KOPT-K1 (cell line): ENCODE data around the gene KMT2C.
"Not testable (repeated sequence)": the region's sequence is repeated elsewhere in the genome, so short reads cannot be mapped to it uniquely, and the experiment has no call there.

Source experiments
- H3K27ac ChIP-seq: fragments of 200-600 bp; sonication (generic); 2 replicates; pipeline ENCODE4 v1.5.1; 2016; ENCODE audit warnings: antibody characterized with exemption, mild to moderate bottlenecking, low read depth, low read length; ENCODE audit not compliant: poor library complexity, severe bottlenecking
- H3K36me3 ChIP-seq: fragments of 200-600 bp; sonication (generic); 2 replicates; pipeline ENCODE4 v1.5.1; 2017; ENCODE audit warnings: antibody characterized with exemption, mild to moderate bottlenecking, low read length, moderate library complexity; ENCODE audit not compliant: insufficient read depth
- H3K9me3 ChIP-seq: fragments of 200-600 bp; sonication (generic); 2 replicates; pipeline ENCODE4 v1.5.1; 2017; ENCODE audit warnings: antibody characterized with exemption, low read length, mild to moderate bottlenecking; ENCODE audit not compliant: insufficient read depth, poor library complexity, severe bottlenecking

The KMT2C gene

DNA sequence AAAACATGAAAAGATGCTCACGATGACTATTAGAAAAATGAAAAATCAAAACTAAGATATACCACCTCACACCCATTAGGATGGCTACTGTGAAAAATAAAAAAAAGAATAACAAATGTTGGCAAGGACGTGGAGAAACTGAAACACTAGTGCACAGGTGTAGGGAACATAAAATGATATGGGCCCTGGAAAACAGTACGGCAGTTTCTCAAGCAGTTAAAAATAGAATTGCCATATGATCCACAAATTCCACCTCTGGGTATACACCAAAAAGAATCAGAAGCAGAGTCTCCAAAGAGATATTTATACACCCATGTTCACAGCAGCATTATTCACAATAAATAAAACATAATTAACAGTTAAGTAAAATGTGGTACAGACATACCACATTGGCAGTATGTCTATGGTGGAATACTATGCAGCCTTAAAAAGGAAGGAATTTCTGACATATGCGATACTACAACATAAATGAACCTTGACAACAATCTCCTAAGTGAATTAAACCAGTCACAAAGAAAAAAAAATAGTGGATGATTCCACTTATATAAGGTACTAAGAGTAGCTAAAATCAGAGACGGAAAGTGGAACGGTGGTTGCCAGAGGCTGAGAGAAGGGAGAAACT is 69.7 kb downstream of the KMT2C start:
- H3K9me3 ChIP-seq, result no peaks in the 10 kb centered on the region
- H3K27ac ChIP-seq, result no peak overlapping the region
- H3K36me3 ChIP-seq, result peaks cover 4% of the 10 kb centered on the region; the same call in 1 of the 2 replicates

DNA sequence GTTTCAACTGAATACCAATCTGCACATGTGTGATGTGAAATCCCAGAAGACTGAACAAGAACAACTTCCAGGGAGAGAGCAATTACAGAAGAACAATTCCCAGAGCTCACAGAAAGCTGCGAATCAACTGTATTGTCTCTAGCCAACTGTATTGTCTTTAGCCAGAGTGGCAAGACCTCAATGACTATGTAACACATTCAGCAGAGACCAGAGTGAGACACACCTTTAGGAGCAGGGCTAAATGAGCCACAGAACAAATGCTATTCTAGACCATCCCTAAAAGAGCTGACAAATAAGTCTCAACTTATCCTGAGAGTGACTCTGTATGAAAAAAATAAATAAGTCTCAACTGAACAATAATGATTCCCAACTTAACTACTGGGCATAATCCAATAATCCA is 72.0 kb downstream of the KMT2C start:
- Histone ChIP-seq H3K36me3 (peaks cover 4% of the 10 kb centered on the region; the same call in 1 of the 2 replicates), H3K27ac (no peak overlapping the region), H3K9me3 (no peaks in the 10 kb centered on the region)

DNA sequence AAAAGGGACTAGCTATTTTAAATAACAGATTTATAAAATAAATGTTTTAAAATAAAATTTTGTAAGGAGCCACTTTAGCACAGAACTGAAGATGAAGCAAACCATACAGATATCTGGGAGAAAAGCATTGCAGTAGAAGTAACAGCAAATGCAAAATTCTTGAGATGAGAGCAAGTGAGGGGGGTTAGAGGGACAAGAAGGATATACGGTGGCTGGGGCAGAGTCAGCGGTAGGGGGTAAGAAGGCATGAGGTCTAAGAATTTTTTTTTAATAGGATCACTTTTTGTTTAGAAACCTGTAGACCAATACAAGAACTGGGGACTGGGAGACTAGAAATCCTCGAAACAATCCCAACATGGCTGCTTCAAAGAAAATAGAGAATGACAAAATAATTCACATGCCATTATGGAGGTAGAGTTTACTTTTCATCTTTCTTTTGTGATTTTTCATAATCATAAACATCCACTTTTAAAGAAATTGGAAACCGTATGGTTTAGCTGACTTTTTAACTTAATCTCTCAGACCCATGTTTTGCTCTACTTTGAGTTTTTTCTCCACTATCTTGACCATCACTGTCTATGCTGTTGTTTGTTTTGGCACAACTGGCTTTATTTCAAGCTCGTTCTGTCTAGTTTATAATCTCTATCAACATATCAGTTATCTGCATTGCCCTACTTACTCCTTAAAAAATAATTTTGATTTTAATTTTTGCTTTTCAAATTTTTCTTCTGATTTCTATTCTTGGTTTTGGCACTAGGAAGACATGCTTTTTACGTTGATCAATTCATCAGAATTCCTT is 73.5 kb downstream of the KMT2C start:
- H3K36me3 ChIP-seq, result peaks cover 9% of the 10 kb centered on the region
- no peaks in the 10 kb centered on the region for H3K9me3 ChIP-seq
- H3K27ac ChIP-seq, result no peak overlapping the region

DNA sequence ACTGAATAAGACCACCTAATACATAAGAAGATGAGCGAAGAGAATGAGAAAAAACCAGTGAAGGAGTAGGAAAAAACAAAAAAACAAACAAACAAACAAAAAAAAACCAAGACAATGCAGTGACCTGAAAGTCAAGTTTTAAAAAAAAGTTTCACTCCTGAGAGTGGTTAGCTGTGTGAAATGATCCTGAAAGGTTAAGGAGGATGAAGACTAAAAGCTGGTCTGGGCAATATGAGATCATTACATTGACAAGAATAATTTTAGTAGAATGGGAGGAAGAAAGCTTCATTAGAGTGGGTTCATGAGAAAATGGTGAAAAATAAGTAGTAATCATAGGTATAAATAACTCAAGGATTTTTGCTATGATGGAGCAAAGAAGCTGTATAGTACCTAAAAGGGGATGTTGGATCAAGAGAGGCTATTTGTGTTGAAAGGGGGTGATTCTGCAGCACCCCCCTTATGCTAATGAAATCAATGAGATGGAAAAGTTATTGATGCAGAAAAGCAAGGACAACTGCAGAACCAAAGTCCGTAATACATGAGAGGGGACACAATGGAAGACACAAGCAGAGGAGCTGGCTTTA is 80.2 kb downstream of the KMT2C start:
- peaks cover 67% of the 10 kb centered on the region for H3K36me3 ChIP-seq
- H3K27ac ChIP-seq, result no peak overlapping the region
- peaks cover 22% of the 10 kb centered on the region for H3K9me3 ChIP-seq

DNA sequence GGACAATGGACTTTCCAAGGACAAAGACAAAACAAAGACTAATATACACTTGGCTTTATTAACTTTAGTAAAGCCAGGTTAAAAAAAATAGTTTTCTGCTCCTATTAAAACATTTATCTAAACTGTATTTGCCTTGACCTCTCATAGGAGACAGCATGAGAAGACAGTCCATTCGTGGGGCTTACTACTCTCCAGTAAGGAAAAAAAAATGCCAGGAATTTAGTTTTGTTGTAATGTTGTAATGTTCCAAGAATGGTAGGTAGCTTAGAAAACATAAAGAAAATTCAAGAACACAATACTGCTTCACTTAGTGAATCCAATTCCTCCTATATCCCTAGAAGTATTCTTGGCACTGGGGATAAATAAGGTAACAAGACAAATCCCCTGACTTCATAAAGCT is 81.7 kb downstream of the KMT2C start:
- Histone ChIP-seq H3K9me3 (peaks cover 29% of the 10 kb centered on the region), H3K36me3 (peaks cover 80% of the 10 kb centered on the region), H3K27ac (no peak overlapping the region)

DNA sequence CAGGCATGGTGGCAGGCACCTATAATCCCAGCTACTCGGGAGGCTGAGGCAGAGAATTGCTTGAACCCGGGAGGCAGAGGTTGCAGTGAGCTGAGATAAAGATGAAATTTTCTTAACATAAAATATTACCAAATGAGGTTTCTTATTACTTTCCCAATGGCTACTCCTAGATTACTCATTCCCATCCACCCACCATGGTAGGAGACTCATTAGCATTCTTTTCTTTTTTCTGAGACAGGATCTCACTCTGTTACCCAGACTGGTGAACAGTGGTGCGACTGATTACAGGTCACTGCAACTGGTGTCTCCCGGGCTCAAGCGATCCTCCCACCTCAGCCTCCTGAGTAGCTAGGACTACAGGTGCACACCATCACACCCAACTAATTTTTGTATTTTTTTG is 82.5 kb downstream of the KMT2C start:
- peaks cover 88% of the 10 kb centered on the region for H3K36me3 ChIP-seq
- peaks cover 37% of the 10 kb centered on the region for H3K9me3 ChIP-seq
- not testable (repeated sequence) for H3K27ac ChIP-seq

DNA sequence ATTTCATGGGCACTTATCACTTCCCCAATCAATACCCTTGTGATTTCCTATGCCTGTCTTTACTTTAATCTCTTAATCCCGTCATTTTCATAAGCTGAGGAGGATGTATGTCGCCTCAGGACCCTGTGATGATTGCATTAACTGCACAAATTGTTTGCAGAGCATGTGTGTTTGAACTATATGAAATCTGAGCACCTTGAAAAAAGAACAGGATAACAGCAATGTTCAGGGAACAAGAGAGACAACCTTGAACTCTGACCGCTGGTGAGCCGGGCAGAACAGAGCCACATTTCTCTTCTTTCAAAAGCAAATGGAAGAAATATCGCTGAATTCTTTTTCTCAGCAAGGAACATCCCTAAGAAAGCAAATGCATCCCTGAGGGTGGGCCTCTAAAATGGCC is 84.1 kb downstream of the KMT2C start:
- H3K27ac ChIP-seq, result not testable (repeated sequence)
- Histone ChIP-seq H3K36me3 (peaks cover 90% of the 10 kb centered on the region), H3K9me3 (peaks cover 52% of the 10 kb centered on the region)

DNA sequence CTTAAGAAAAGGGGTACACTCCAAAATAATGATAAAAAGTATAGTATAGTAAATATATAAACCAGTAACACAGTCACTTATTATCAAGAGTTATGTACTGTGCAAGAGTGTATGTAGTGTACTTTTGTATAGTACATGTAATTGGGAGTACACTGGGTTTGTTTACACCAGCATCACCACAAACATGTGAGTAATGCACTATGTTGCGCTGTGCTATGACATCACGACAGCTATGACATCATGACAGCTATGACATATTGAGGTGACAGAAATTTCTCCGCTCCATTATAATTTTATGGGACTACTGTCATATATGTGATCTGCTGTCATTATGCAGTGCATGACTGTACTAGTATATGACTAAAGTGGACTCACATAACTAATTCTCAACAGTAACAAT is 84.6 kb downstream of the KMT2C start:
- peaks cover 52% of the 10 kb centered on the region for H3K9me3 ChIP-seq
- no peak overlapping the region for H3K27ac ChIP-seq
- H3K36me3 ChIP-seq, result peaks cover 90% of the 10 kb centered on the region

DNA sequence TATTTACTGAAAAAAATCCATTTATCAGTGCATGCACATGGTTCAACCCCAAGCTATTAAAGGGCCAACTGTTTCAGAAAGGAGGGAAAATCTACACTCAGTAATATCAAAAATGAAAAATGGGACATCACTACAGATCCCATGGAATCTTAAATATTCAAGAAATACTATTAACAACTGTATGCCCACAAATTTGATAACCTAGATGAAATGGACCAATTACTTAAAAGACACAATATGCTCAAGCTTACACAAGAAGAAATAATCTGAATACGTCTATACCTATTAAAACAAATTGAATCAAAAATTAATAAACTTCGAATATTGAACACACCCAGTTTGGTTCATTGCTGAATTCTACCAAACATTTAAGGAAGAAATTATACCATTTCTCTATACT is 87.9 kb downstream of the KMT2C start:
- Histone ChIP-seq H3K36me3 (peaks cover 64% of the 10 kb centered on the region), H3K27ac (no peak overlapping the region), H3K9me3 (peaks cover 41% of the 10 kb centered on the region)

DNA sequence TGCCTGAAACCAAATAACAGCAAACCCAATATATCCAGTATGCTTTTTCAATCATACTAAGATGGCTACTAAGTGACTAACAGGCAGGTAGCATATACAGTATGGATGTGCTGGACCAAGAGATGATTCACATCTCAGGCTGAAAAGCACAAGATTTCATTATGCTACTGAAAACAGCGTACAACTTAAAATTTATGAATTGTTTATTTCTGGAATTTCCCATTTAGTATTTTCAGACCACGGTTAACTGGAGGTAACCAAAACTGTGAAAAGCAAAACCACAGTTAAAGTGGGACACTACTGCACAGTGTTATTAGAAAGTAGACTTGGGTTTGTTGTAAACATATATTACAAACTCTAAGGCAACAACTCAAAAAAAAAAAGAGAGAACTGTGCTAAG is 91.5 kb downstream of the KMT2C start:
- Histone ChIP-seq H3K9me3 (peaks cover 24% of the 10 kb centered on the region), H3K27ac (no peak overlapping the region), H3K36me3 (peaks cover 31% of the 10 kb centered on the region)

DNA sequence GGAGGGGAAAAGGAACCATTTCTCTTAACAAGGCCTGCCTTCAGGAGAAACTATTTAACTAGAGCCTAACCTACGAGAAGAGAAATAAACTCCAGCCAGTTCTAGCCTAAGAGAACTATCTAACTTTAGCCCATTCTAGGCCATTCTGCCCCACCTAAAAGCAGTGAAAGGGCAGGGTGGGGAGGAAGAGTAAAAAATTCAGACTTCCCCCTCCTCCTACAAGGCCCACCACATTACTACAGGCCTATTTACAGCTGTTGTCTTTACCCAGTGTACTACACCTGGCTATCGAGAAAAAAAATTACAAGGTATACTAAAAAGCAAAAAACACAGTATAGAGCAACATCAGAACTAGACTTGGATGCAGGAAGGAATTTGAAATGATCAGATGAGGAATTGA is 93.0 kb downstream of the KMT2C start:
- Histone ChIP-seq H3K9me3 (peaks cover 10% of the 10 kb centered on the region), H3K27ac (no peak overlapping the region), H3K36me3 (peaks cover 16% of the 10 kb centered on the region)

DNA sequence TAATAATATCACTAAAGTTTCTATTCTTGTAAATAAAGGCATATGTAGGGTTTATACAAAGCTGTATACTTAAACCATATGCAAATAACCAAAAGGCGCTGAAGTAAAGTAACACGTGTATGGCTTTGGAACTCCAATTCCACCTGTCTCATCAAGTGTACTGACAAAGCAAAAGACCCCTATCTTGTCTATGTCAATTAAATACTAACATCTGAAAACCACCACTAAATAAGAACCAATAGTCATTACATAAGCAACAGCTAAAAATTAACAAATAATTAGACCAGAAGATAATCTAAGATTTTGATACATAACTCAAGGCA is 93.9 kb downstream of the KMT2C start:
- H3K36me3 ChIP-seq, result peaks cover 9% of the 10 kb centered on the region
- H3K27ac ChIP-seq, result no peak overlapping the region
- peaks cover under 1% of the 10 kb centered on the region for H3K9me3 ChIP-seq

DNA sequence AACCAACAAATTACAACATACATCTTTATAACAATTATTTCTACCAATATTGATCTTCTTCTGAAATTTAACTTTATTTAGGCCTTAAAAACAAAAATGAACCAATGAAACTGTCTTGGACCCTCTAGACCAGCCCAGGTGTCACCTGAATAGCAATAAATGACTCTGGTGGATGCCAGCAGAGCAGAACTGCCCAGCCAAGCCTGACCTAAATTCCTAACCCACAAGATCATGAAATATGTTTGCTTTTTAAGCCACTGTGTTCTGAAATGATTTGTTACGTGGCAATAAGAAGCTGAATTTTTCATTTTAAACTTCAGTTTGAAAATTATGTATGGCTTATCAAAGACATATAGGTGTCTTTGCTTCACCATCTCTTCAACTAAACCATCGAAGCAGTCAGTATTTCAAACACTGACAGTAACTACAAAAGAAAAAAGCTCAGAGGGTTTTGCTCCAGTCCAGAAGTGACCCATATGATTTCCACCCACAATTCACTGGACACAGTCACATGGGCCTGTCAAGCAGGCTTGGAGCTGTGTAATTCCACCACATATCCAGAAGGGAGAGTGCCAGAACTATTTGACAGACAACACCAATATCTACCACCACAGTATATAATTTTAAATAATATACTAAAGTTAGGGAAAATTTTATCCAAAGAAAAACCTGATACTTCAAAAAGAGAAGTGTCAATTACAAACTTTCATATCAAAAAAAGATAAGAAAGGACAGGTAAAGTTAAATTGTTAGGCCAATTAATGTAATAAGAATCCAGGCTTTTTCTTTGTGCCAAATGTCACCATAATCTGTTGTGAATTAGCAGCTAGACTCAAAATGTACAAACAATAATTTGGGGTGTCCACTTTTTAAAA is 94.5 kb downstream of the KMT2C start:
- no peak overlapping the region for H3K27ac ChIP-seq
- H3K36me3 ChIP-seq, result peaks cover 7% of the 10 kb centered on the region
- no peaks in the 10 kb centered on the region for H3K9me3 ChIP-seq

DNA sequence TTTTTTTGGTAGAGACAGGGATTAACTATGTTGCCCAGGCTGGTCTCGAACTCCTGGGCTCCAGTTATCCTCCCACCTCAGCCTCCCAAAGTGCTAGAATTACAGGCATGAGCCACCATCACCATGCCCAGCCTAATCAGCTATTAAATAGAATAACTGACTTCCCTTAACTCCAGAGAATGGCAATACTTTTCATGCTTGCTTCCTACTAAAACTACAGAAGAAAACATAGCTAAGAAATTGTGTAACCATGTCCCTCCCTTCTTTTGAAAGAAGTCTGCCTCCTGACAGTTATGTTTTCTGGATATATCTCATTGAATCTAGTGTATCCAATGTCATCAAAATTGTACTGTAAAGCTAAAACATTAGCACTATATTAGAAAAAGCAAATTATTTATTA is 95.6 kb downstream of the KMT2C start:
- Histone ChIP-seq H3K36me3 (peaks cover 2% of the 10 kb centered on the region), H3K9me3 (no peaks in the 10 kb centered on the region), H3K27ac (no peak overlapping the region)

DNA sequence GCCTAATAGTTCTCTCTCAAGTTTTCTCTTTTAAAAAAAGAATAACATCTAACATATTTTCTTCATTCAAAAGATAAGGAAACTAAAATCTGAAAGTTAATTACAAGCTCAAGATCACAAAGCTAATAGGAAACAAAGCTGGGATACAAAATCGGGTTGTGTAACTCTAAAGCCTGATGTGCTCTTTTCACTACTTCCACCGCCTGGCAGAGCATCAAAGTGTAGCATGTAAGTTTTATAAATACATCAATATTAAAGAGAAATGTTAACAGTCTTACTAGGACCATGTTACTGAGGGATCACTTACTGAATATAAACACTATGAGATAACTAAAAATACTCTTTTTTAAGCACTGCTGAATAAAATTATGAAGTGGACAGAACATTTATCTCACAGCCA is 97.2 kb downstream of the KMT2C start:
- H3K36me3 ChIP-seq, result no peaks in the 10 kb centered on the region
- H3K27ac ChIP-seq, result no peak overlapping the region
- H3K9me3 ChIP-seq, result no peaks in the 10 kb centered on the region
